GM21447 (cell line): Measurements from ENCODE around the gene ERN2.
"Not testable (repeated sequence)": the region's sequence is repeated elsewhere in the genome, so short reads cannot be mapped to it uniquely, and the experiment has no call there.

Experiments
- ATAC-seq: cut with Tn5 transposase; IDR thresholded peaks from one replicate; pipeline ENCODE4 v1.9.1; 2021; ENCODE audit not compliant: unreplicated experiment

The ERN2 gene

GRCh38 chr16:23712976-23713375 lies at the start of gene ERN2:
TSS of gene ERN2 (minus strand) at chr16:23713222. CDS start at chr16:23713187, 35 bp downstream.
- ATAC-seq, result no peak

- no peak for ATAC-seq
Observed at GRCh38 chr16:23757937-23758619, 45.1 kb upstream of the ERN2 start.

GRCh38 chr16:23757116-23757515 lies 44.1 kb upstream of the ERN2 start:
- no peak for ATAC-seq

- ATAC-seq, result no peak
Observed at GRCh38 chr16:23755484-23755809, 42.4 kb upstream of the ERN2 start.

GRCh38 chr16:23754594-23755483 lies 41.8 kb upstream of the ERN2 start, which contains the start of gene CHP2:
TSS of gene CHP2 (plus strand) at chr16:23755026. CDS start at chr16:23755050, 24 bp downstream.
- no peak for ATAC-seq

- ATAC-seq, result no peak
Observed at GRCh38 chr16:23753908-23754593, 41.0 kb upstream of the ERN2 start.

- ATAC-seq, result not testable (repeated sequence)
Observed at GRCh38 chr16:23751053-23751452, 38.0 kb upstream of the ERN2 start.

GRCh38 chr16:23748630-23749029 lies 35.6 kb upstream of the ERN2 start:
- ATAC-seq, result no peak

GRCh38 chr16:23745263-23745662 lies 32.2 kb upstream of the ERN2 start:
- no peak for ATAC-seq

- no peak for ATAC-seq
Observed at GRCh38 chr16:23742766-23743165, 29.7 kb upstream of the ERN2 start.

- ATAC-seq, result no peak
Observed at GRCh38 chr16:23741675-23742303, 28.8 kb upstream of the ERN2 start.

GRCh38 chr16:23739516-23739915 lies 26.5 kb upstream of the ERN2 start:
- no peak for ATAC-seq

- ATAC-seq, result not testable (repeated sequence)
Observed at GRCh38 chr16:23737423-23738028, 24.5 kb upstream of the ERN2 start.

GRCh38 chr16:23734176-23734893 lies 21.3 kb upstream of the ERN2 start:
- ATAC-seq, result no peak

GRCh38 chr16:23729503-23730424 lies 16.7 kb upstream of the ERN2 start:
- no peak for ATAC-seq

- ATAC-seq, result no peak
Observed at GRCh38 chr16:23728112-23728477, 15.1 kb upstream of the ERN2 start.

GRCh38 chr16:23726710-23727109 lies 13.7 kb upstream of the ERN2 start:
- no peak for ATAC-seq

- ATAC-seq, result no peak
Observed at GRCh38 chr16:23724785-23725131, 11.7 kb upstream of the ERN2 start.

GRCh38 chr16:23724096-23724784 lies 11.2 kb upstream of the ERN2 start:
- no peak for ATAC-seq
